Prostate gland (tissue), 2 donors: ENCODE measurements around the gene NDRG3.

Source experiments
- CTCF ChIP-seq, 4 experiments: fragments of 200-600 bp in 2 of 4; fragments of 450-650 bp in 2 of 4; sonication (generic) in 2 of 4; IDR thresholded peaks; 1 replicate in 3 of 4; 2 replicates in 1 of 4; pipeline ENCODE4 v1.5.1; 2016 to 2019; ENCODE audit warnings: antibody characterized with exemption in 4 of 4, mild to moderate bottlenecking in 2 of 4, moderate library complexity in 2 of 4
- POLR2A ChIP-seq: fragments of 450-650 bp; IDR thresholded peaks from one replicate; pipeline ENCODE4 v1.6.1; 2016; ENCODE audit warnings: antibody characterized with exemption, mild to moderate bottlenecking
- POLR2AphosphoS5 ChIP-seq: sonication (generic); formaldehyde crosslinking; IDR thresholded peaks from one replicate; pipeline ENCODE4 v1.6.1; 2017; ENCODE audit warnings: antibody characterized with exemption

- TF ChIP-seq CTCF (IDR thresholded peaks at IDR 0.05) (no peak), POLR2A (no peak), POLR2AphosphoS5 (no peak)
These were observed 69.0 kb downstream of the NDRG3 start for GRCh38 chr20:36676701-36677421.
